ENCODE results near the gene UNC13A.
"Not testable (repeated sequence)": the region's sequence is repeated elsewhere in the genome, so short reads cannot be mapped to it uniquely, and the experiment has no call there.

Gene UNC13A

GRCh38 chr19:17606590-17607185, 81.5 kb downstream of the UNC13A start:
- in situ Hi-C loops (cut with HindIII; ENCODE audit: low sequenced_read_pairs), result no loop called here

- in situ Hi-C loops (cut with HindIII; ENCODE audit: low sequenced_read_pairs), result no loop called here
Observed at GRCh38 chr19:17605761-17606589, 82.2 kb downstream of the UNC13A start.

- in situ Hi-C loops (cut with HindIII; ENCODE audit: low sequenced_read_pairs), result no loop called here
Observed at GRCh38 chr19:17605117-17605516, 83.0 kb downstream of the UNC13A start.

GRCh38 chr19:17604372-17605025, 83.7 kb downstream of the UNC13A start:
- in situ Hi-C loops (cut with HindIII; ENCODE audit: low sequenced_read_pairs), result no loop called here

- in situ Hi-C loops (cut with HindIII; ENCODE audit: low sequenced_read_pairs), result no loop called here
Observed at GRCh38 chr19:17602872-17603510, 85.2 kb downstream of the UNC13A start.

- in situ Hi-C loops (cut with HindIII; ENCODE audit: low sequenced_read_pairs), result no loop called here
Observed at GRCh38 chr19:17602217-17602616, 85.9 kb downstream of the UNC13A start.

GRCh38 chr19:17601683-17602082, 86.5 kb downstream of the UNC13A start:
- in situ Hi-C loops (cut with HindIII; ENCODE audit: low sequenced_read_pairs), result no loop called here

- in situ Hi-C loops (cut with HindIII; ENCODE audit: low sequenced_read_pairs), result no loop called here
Observed at GRCh38 chr19:17599780-17600179, 88.4 kb downstream of the UNC13A start.

- in situ Hi-C loops (cut with HindIII; ENCODE audit: low sequenced_read_pairs), result no loop called here
Observed at GRCh38 chr19:17598953-17599352, 89.2 kb downstream of the UNC13A start.

- in situ Hi-C loops (cut with HindIII; ENCODE audit: low sequenced_read_pairs), result not testable (repeated sequence)
Observed at GRCh38 chr19:17598063-17598462, 90.1 kb downstream of the UNC13A start.

GRCh38 chr19:17594296-17594695, 93.9 kb downstream of the UNC13A start:
- in situ Hi-C loops (cut with HindIII; ENCODE audit: low sequenced_read_pairs), result not testable (repeated sequence)

- in situ Hi-C loops (cut with HindIII; ENCODE audit: low sequenced_read_pairs), result no loop called here
Observed at GRCh38 chr19:17590866-17591265, 97.3 kb downstream of the UNC13A start.

GRCh38 chr19:17585395-17585794, 102.8 kb downstream of the UNC13A start:
- in situ Hi-C loops (cut with HindIII; ENCODE audit: low sequenced_read_pairs), result not testable (repeated sequence)

- in situ Hi-C loops (cut with HindIII; ENCODE audit: low sequenced_read_pairs), result no loop called here
Observed at GRCh38 chr19:17584132-17584531, 104.0 kb downstream of the UNC13A start.

- in situ Hi-C loops (cut with HindIII; ENCODE audit: low sequenced_read_pairs), result no loop called here
Observed at GRCh38 chr19:17582613-17583012, 105.5 kb downstream of the UNC13A start.

GRCh38 chr19:17581211-17581874, 106.8 kb downstream of the UNC13A start:
- in situ Hi-C loops (cut with HindIII; ENCODE audit: low sequenced_read_pairs), result no loop called here

- in situ Hi-C loops (cut with HindIII; ENCODE audit: low sequenced_read_pairs), result no loop called here
Observed at GRCh38 chr19:17580470-17581144, 107.5 kb downstream of the UNC13A start.

- in situ Hi-C loops (cut with HindIII; ENCODE audit: low sequenced_read_pairs), result no loop called here
Observed at GRCh38 chr19:17579661-17580244, 108.4 kb downstream of the UNC13A start.

- in situ Hi-C loops (cut with HindIII; ENCODE audit: low sequenced_read_pairs), result no loop called here
Observed at GRCh38 chr19:17577457-17578097, 110.6 kb downstream of the UNC13A start.
